Calu3 (cell line): Measurements from ENCODE around the gene SLC26A6. TPM values are rescaled to one million over a fixed set of nuclear protein-coding genes. Genes with fewer than 3 reads are reported as not detected.

Source experiments
- BruUV-seq: library from RNA; stranded (reverse); fragments of 400-500 nt; replicated peaks from 2 replicates; lab custom pipeline; 2021; lab: Mats Ljungman, UMichigan
- CTCF ChIA-PET: fragments of 300-600 bp; sonication (Branson Sonifier 250); formaldehyde crosslinking; loops from one replicate; lab custom pipeline; 2022; ENCODE audit warnings: antibody characterized with exemption; lab: Charles Lee
- DNase-seq: peaks from one replicate; pipeline ENCODE4 v3.0.0; 2022
- H3K27ac Mint-ChIP-seq: one replicate; pipeline ENCODE4 v1.8.0; 2022; ENCODE audit warnings: mixed read lengths; ENCODE audit not compliant: unreplicated experiment
- H3K27me3 Mint-ChIP-seq: one replicate; pipeline ENCODE4 v1.8.0; 2022; ENCODE audit warnings: mixed read lengths; ENCODE audit not compliant: unreplicated experiment
- H3K36me3 Mint-ChIP-seq: one replicate; pipeline ENCODE4 v1.8.0; 2022; ENCODE audit warnings: mild to moderate bottlenecking, moderate library complexity, mixed read lengths; ENCODE audit not compliant: insufficient read depth, unreplicated experiment
- H3K4me1 Mint-ChIP-seq: one replicate; pipeline ENCODE4 v1.8.0; 2022; ENCODE audit warnings: mild to moderate bottlenecking, low read depth, mixed read lengths; ENCODE audit not compliant: unreplicated experiment
- H3K4me3 Mint-ChIP-seq: one replicate; pipeline ENCODE4 v1.8.0; 2022; ENCODE audit warnings: mild to moderate bottlenecking, low read depth, moderate library complexity, mixed read lengths; ENCODE audit not compliant: unreplicated experiment
- H3K9me3 Mint-ChIP-seq: one replicate; pipeline ENCODE4 v1.8.0; 2022; ENCODE audit warnings: low read depth, mixed read lengths; ENCODE audit not compliant: unreplicated experiment
- CTCF ChIP-seq: fragments of 200-600 bp; IDR thresholded peaks from one replicate; pipeline ENCODE4 v1.8.0; 2022; ENCODE audit warnings: antibody characterized with exemption; ENCODE audit not compliant: unreplicated experiment
- intact Hi-C: fragments of 100-400 bp; cut with micrococcal nuclease; formaldehyde crosslinking; loops from one replicate; pipeline ENCODE4 v1.10.0; 2022; ENCODE audit not compliant: unreplicated experiment
- total RNA-seq: library from RNA; stranded (reverse); gene quantifications from 2 replicates; pipeline ENCODE4 v1.2.3, GENCODE V29; 2022

The SLC26A6 gene
- total RNA-seq, 1 experiment from 2014 or later, result 27.0 TPM

- BruUV-seq, result no TSS peak
- intact Hi-C loops, result no loop called here
Measured at GRCh38 chr3:48679411-48680391, 44.4 kb upstream of the SLC26A6 start.

GRCh38 chr3:48678566-48679380 is 43.5 kb upstream of the SLC26A6 start:
- no TSS peak for BruUV-seq
- Mint-ChIP-seq H3K36me3 (peaks cover 37% of the 10 kb centered on the region), H3K9me3 (no peaks in the 10 kb centered on the region), H3K4me3 (no peak overlapping the region), H3K27ac (no peak overlapping the region), H3K4me1 (peaks cover 16% of the 10 kb centered on the region), H3K27me3 (no peaks in the 10 kb centered on the region)
- DNase-seq, result no peak
- TF ChIP-seq CTCF, result no peak
- intact Hi-C loops, result no loop called here
- CTCF ChIA-PET, result no interaction called here

More at GRCh38 chr3:48679411-48680391, 44.4 kb upstream of the SLC26A6 start:
- DNase-seq, result no peak
- no peak for TF ChIP-seq CTCF
- H3K27ac Mint-ChIP-seq, result no peak overlapping the region
- no peak overlapping the region for H3K4me3 Mint-ChIP-seq
- no peaks in the 10 kb centered on the region for H3K27me3 Mint-ChIP-seq
- no peaks in the 10 kb centered on the region for H3K9me3 Mint-ChIP-seq
- peaks cover 26% of the 10 kb centered on the region for H3K4me1 Mint-ChIP-seq
- peaks cover 40% of the 10 kb centered on the region for H3K36me3 Mint-ChIP-seq
- CTCF ChIA-PET, result no interaction called here

- no TSS peak for BruUV-seq
- no peaks in the 10 kb centered on the region for H3K27me3 Mint-ChIP-seq
- no peaks in the 10 kb centered on the region for H3K9me3 Mint-ChIP-seq
- no peak overlapping the region for H3K27ac Mint-ChIP-seq
- CTCF ChIA-PET, result no interaction called here
- H3K4me1 Mint-ChIP-seq, result peaks cover 9% of the 10 kb centered on the region
- no peak overlapping the region for H3K4me3 Mint-ChIP-seq
- intact Hi-C loops, result no loop called here
- no peak for DNase-seq
- peaks cover 37% of the 10 kb centered on the region for H3K36me3 Mint-ChIP-seq
- TF ChIP-seq CTCF, result no peak
Measured at GRCh38 chr3:48678056-48678455, 42.8 kb upstream of the SLC26A6 start.

- CTCF ChIA-PET, result interaction anchor here (0.8 kb wide), 1 partner anchor 10 kb away, joined by 3 read pairs; no protein-coding TSS in a partner anchor
- H3K4me1 Mint-ChIP-seq, result no peaks in the 10 kb centered on the region
- no TSS peak for BruUV-seq
- peaks cover 26% of the 10 kb centered on the region for H3K36me3 Mint-ChIP-seq
- intact Hi-C loops, result no loop called here
- no peak for DNase-seq
- no peak for TF ChIP-seq CTCF
- H3K4me3 Mint-ChIP-seq, result no peak overlapping the region
- no peaks in the 10 kb centered on the region for H3K9me3 Mint-ChIP-seq
- no peaks in the 10 kb centered on the region for H3K27me3 Mint-ChIP-seq
- no peak overlapping the region for H3K27ac Mint-ChIP-seq
Measured at GRCh38 chr3:48674505-48674904, 39.2 kb upstream of the SLC26A6 start.
